Ishikawa (cell line): ENCODE results near the gene CARMIL3.

Experiments
- EGR1 ChIP-seq: IDR thresholded peaks from 2 replicates; pipeline ENCODE4 v1.6.1; 2012
- MAX ChIP-seq: IDR thresholded peaks from 2 replicates; pipeline ENCODE4 v1.6.1; 2012
- TAF1 ChIP-seq: IDR thresholded peaks from 2 replicates; pipeline ENCODE4 v1.6.1; 2012; ENCODE audit warnings: low read depth, mild to moderate bottlenecking

GRCh38 chr14:24083462-24083861, 31.7 kb downstream of the CARMIL3 start:
- no peak for TF ChIP-seq MAX
- TF ChIP-seq TAF1 = no peak
- no peak for TF ChIP-seq EGR1
